NCI-H345 treated with DMSO at 0.1 percent for 48 hours (cell line): ENCODE data around the gene TMC8.
"Not testable (repeated sequence)": the region's sequence is repeated elsewhere in the genome, so short reads cannot be mapped to it uniquely, and the experiment has no call there.

ENCODE experiments used
- DNase-seq: peaks from one replicate; lab custom pipeline; 2025; ENCODE audit not compliant: unreplicated experiment; lab: John Stamatoyannopoulos, UW

TMC8 gene

GRCh38 chr17:78148286-78149016 is 17.9 kb downstream of the TMC8 start:
- DNase-seq: no peak

GRCh38 chr17:78151514-78152008 is 21.0 kb downstream of the TMC8 start:
- no peak for DNase-seq

- no peak for DNase-seq
Measured at GRCh38 chr17:78154903-78155811, 24.6 kb downstream of the TMC8 start.

GRCh38 chr17:78159575-78160158 is 29.1 kb downstream of the TMC8 start:
- DNase-seq: no peak

- DNase-seq: no peak
Measured at GRCh38 chr17:78163881-78164747, 33.5 kb downstream of the TMC8 start.

- no peak for DNase-seq
Measured at GRCh38 chr17:78164748-78165607, 34.4 kb downstream of the TMC8 start.

GRCh38 chr17:78166416-78166815 is 35.8 kb downstream of the TMC8 start:
- DNase-seq: peak; percentile 24

GRCh38 chr17:78168242-78168902 is 37.8 kb downstream of the TMC8 start, which contains the start of gene SYNGR2:
SYNGR2 (plus strand) TSS chr17:78168581; CDS start chr17:78168617, 36 bp downstream.
- peak; percentile 73 for DNase-seq

- peak; percentile 69 for DNase-seq
Measured at GRCh38 chr17:78168903-78169793, 38.6 kb downstream of the TMC8 start.

GRCh38 chr17:78170692-78171590 is 40.4 kb downstream of the TMC8 start:
- DNase-seq: no peak

GRCh38 chr17:78171591-78172248 is 41.1 kb downstream of the TMC8 start:
- not testable (repeated sequence) for DNase-seq

- peak; percentile 71 for DNase-seq
Measured at GRCh38 chr17:78172249-78173051, 41.9 kb downstream of the TMC8 start.

GRCh38 chr17:78173097-78173715 is 42.6 kb downstream of the TMC8 start:
- no peak for DNase-seq

GRCh38 chr17:78174346-78174869 is 43.8 kb downstream of the TMC8 start:
- no peak for DNase-seq
